HG03103 (cell line): Measurements from ENCODE around the gene EFCAB8.
"Not testable (repeated sequence)": the region's sequence is repeated elsewhere in the genome, so short reads cannot be mapped to it uniquely, and the experiment has no call there.

ENCODE experiments used
- ATAC-seq: cut with Tn5 transposase; IDR thresholded peaks from one replicate; pipeline ENCODE4 v1.9.1; 2021; ENCODE audit warnings: low read depth; ENCODE audit not compliant: unreplicated experiment

The EFCAB8 gene

GRCh38 chr20:32839227-32839981 lies 19.3 kb upstream of the EFCAB8 start:
- no peak for ATAC-seq

GRCh38 chr20:32839982-32840285 lies 18.8 kb upstream of the EFCAB8 start:
- ATAC-seq = no peak

GRCh38 chr20:32841174-32841573 lies 17.5 kb upstream of the EFCAB8 start:
- ATAC-seq = no peak

GRCh38 chr20:32841632-32842031 lies 17.1 kb upstream of the EFCAB8 start:
- no peak for ATAC-seq

GRCh38 chr20:32842688-32843524 lies 15.8 kb upstream of the EFCAB8 start:
- no peak for ATAC-seq

- no peak for ATAC-seq
Measured at GRCh38 chr20:32845786-32846185, 12.9 kb upstream of the EFCAB8 start.

- ATAC-seq = no peak
Measured at GRCh38 chr20:32846852-32847251, 11.9 kb upstream of the EFCAB8 start.

GRCh38 chr20:32847964-32848363 lies 10.8 kb upstream of the EFCAB8 start:
- ATAC-seq = no peak

- no peak for ATAC-seq
Measured at GRCh38 chr20:32848846-32849245, 9.9 kb upstream of the EFCAB8 start.

- no peak for ATAC-seq
Measured at GRCh38 chr20:32849577-32849976, 9.1 kb upstream of the EFCAB8 start.

GRCh38 chr20:32855387-32855786 lies 3.3 kb upstream of the EFCAB8 start:
- no peak for ATAC-seq

GRCh38 chr20:32858189-32858588 lies 534 bp upstream of the EFCAB8 start:
- ATAC-seq = no peak

GRCh38 chr20:32861446-32861845 lies 2.7 kb downstream of the EFCAB8 start:
- no peak for ATAC-seq

- no peak for ATAC-seq
Measured at GRCh38 chr20:32869562-32869961, 10.8 kb downstream of the EFCAB8 start.

- not testable (repeated sequence) for ATAC-seq
Measured at GRCh38 chr20:32870526-32870925, 11.8 kb downstream of the EFCAB8 start.

GRCh38 chr20:32870985-32871384 lies 12.3 kb downstream of the EFCAB8 start:
- ATAC-seq = no peak

GRCh38 chr20:32871627-32872160 lies 13.0 kb downstream of the EFCAB8 start:
- ATAC-seq = no peak

GRCh38 chr20:32872266-32872665 lies 13.5 kb downstream of the EFCAB8 start:
- ATAC-seq = no peak

GRCh38 chr20:32875673-32876072 lies 16.9 kb downstream of the EFCAB8 start:
- ATAC-seq = no peak

GRCh38 chr20:32877507-32877906 lies 18.8 kb downstream of the EFCAB8 start:
- no peak for ATAC-seq

GRCh38 chr20:32878820-32879219 lies 20.1 kb downstream of the EFCAB8 start:
- no peak for ATAC-seq

- ATAC-seq = no peak
Measured at GRCh38 chr20:32879538-32879937, 20.8 kb downstream of the EFCAB8 start.
